Right lobe of liver (tissue), 6 donors: Measurements from ENCODE around the gene CD47. TPM values are rescaled to one million over a fixed set of nuclear protein-coding genes. Genes with fewer than 3 reads are reported as not detected.

ENCODE experiments used
- ATAC-seq, 4 donors: fragments of 200-7000 bp; cut with Tn5 transposase; one replicate each; pipeline ENCODE4 v1.9.1; 2020; ENCODE audit warnings: mild to moderate bottlenecking in 4 of 4, moderate library complexity in 4 of 4
- DNase-seq, 3 donors: peaks; one replicate each; pipeline ENCODE4 v3.0.0-alpha.2; 2020
- H3K27ac ChIP-seq, 3 donors: fragments of 200-600 bp; one replicate each; pipeline ENCODE4 v1.8.0; 2022
- H3K27me3 ChIP-seq, 2 donors: fragments of 200-600 bp; one replicate each; pipeline ENCODE4 v1.8.0; 2022
- H3K36me3 ChIP-seq, 4 donors: fragments of 200-600 bp; sonication (generic) in 1 of 4; one replicate each; pipeline versions ENCODE4 v1.5.1 to v1.8.0; 2017 to 2022; ENCODE audit warnings: control low read depth in 1 of 4
- H3K4me1 ChIP-seq, 4 donors: fragments of 200-600 bp; sonication (generic) in 1 of 4; one replicate each; pipeline versions ENCODE4 v1.5.1 to v1.8.0; 2017 to 2022; ENCODE audit warnings: control low read depth in 1 of 4
- H3K4me3 ChIP-seq, 3 donors: fragments of 200-600 bp; one replicate each; pipeline ENCODE4 v1.8.0; 2022
- H3K9me3 ChIP-seq, 4 donors: fragments of 200-600 bp; sonication (generic) in 1 of 4; one replicate each; pipeline versions ENCODE4 v1.5.1 to v1.8.0; 2017 to 2022; ENCODE audit warnings: control low read depth in 1 of 4
- CTCF ChIP-seq, 4 donors: fragments of 200-600 bp in 3 of 4; fragments of 450-650 bp in 1 of 4; IDR thresholded peaks; one replicate each; pipeline versions ENCODE4 v1.5.1 to v1.8.0; 2016 to 2022; ENCODE audit warnings: antibody characterized with exemption in 4 of 4, mild to moderate bottlenecking in 2 of 4
- POLR2A ChIP-seq: fragments of 450-650 bp; IDR thresholded peaks from one replicate; pipeline ENCODE4 v1.6.1; 2017; ENCODE audit warnings: antibody characterized with exemption, mild to moderate bottlenecking
- WGBS: methylation state at CpG from one replicate; pipeline ENCODE4 v1.1.6; 2018; ENCODE audit warnings: low coverage, low lambda C conversion rate; ENCODE audit not compliant: insufficient coverage; ENCODE audit errors: missing lambda C conversion rate; 5-methylcytosine and 5-hydroxymethylcytosine counted together
- intact Hi-C, 2 donors: fragments of 100-400 bp; cut with DNase I; formaldehyde crosslinking; loops; one replicate each; pipeline versions ENCODE4 v1.11.2 to v1.14.1; 2022
- total RNA-seq, 6 experiments: library from RNA; depleted of rRNA in 2 of 6; stranded (reverse); fragments of >200 nt in 2 of 6; fragmentation: NEBNext Ultra II Directional in 3 of 6; extraction: Animal tissue kit (Norgen Biotek cat#: 25700) in 3 of 6; gene quantifications; one replicate each; pipeline versions ENCODE4 v1.1.0 to v1.2.4, GENCODE V29; 2016 to 2023
- donor health status: DM: no; HTN: yes; CAD: no.
- donor health status: DM: no; HTN: no; CAD: no.
- donor health status: DM: no; HTN: no; CAD: no.
- donor health status: DM: no; HTN: yes; CAD: no.
- donor health status: DM: no; HTN: yes; CAD: no.

Gene CD47
- total RNA-seq, 6 experiments from 2014 or later, result 19.5 to 42.3 (median 26.5) TPM

GRCh38 chr3:108088697-108089096, 2.1 kb downstream of the CD47 start:
- Histone ChIP-seq H3K36me3 (no peaks in the 10 kb centered on the region), H3K9me3 (no peaks in the 10 kb centered on the region), H3K4me1 (peaks cover 0 to 13% (median 5%) of the 10 kb centered on the region in 4 donors), H3K4me3 (peak overlapping the region; percentile 76 to 84 (median 83)), H3K27ac (peak overlapping the region in 1 of 3 donors; percentile 92), H3K27me3 (no peaks in the 10 kb centered on the region)
- WGBS, result 0% methylated on average over 2 of the region's 2 CpGs
- DNase-seq, result no peak
- ATAC-seq, result peak in 1 of 4 donors; percentile 28
- TF ChIP-seq CTCF (IDR thresholded peaks at IDR 0.05) (no peak), POLR2A (no peak)
- intact Hi-C loops, result no loop called here

GRCh38 chr3:108088146-108088545, 2.7 kb downstream of the CD47 start:
- no peak overlapping the region for H3K27ac ChIP-seq
- no peaks in the 10 kb centered on the region for H3K9me3 ChIP-seq
- H3K36me3 ChIP-seq, result no peaks in the 10 kb centered on the region
- H3K27me3 ChIP-seq, result no peaks in the 10 kb centered on the region
- TF ChIP-seq POLR2A (no peak), CTCF (IDR thresholded peaks at IDR 0.05) (no peak)
- H3K4me3 ChIP-seq, result no peak overlapping the region
- no peak for DNase-seq
- no peak for ATAC-seq
- intact Hi-C loops, result no loop called here
- WGBS, result 75% methylated on average over 4 of the region's 4 CpGs
- H3K4me1 ChIP-seq, result peaks cover 0 to 13% (median 5%) of the 10 kb centered on the region in 4 donors

DNA sequence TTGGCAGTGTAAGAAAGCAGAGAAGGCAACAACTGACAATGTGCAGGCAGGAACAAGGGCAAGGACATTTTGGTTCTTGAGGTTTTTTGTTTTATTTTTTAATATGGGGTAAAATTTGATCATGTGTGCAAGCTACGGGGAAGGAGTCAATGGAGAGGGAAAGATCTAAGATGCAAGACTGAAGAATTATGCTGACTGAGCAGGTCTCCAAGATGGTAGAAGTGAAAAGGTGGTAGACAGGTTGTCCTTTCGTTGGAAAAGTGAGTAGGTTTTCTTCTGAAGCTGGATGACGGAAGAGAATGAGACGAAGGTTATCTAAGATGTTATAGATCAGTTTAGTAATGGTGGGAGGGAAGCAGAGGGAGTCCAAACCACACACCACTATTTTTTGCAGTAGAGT, 4.2 kb downstream of the CD47 start:
- ATAC-seq, result no peak
- intact Hi-C loops, result no loop called here
- no peaks in the 10 kb centered on the region for H3K27me3 ChIP-seq
- H3K36me3 ChIP-seq, result no peaks in the 10 kb centered on the region
- no peak for DNase-seq
- H3K4me1 ChIP-seq, result peaks cover 0 to 13% (median 5%) of the 10 kb centered on the region in 4 donors
- H3K4me3 ChIP-seq, result no peak overlapping the region
- TF ChIP-seq CTCF (IDR thresholded peaks at IDR 0.05), result no peak
- TF ChIP-seq POLR2A, result no peak
- WGBS, result 100% methylated on average over 3 of the region's 4 CpGs
- no peaks in the 10 kb centered on the region for H3K9me3 ChIP-seq
- no peak overlapping the region for H3K27ac ChIP-seq

DNA sequence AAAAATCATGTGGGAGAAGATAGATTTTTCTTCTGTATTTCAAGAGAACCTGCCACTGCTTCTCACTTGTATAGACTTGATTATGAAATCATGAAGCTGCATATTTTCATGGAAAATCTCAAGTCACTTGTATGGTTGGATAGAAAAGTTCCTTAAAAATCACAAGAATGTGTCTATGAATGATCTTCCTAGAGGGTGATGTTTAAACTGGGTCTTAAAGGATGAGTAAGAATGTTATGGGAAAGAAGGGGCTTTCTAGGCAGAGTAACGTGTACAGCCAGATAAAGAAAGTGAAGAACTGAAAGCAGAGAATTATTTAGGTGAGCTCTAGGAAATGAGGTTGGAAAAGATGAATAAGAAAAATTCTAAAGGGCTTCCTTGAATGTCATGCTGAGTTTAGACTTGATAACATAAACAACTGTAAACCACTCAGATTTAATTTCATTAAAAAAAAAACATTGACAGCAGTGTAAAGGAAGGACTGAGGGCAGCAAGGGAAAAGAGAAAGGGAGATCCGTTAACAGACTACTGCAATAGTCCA, 5.0 kb downstream of the CD47 start:
- no peak for DNase-seq
- TF ChIP-seq CTCF (IDR thresholded peaks at IDR 0.05) (no peak), POLR2A (no peak)
- H3K36me3 ChIP-seq, result no peaks in the 10 kb centered on the region
- intact Hi-C loops, result no loop called here
- ATAC-seq, result no peak
- no peak overlapping the region for H3K4me3 ChIP-seq
- H3K4me1 ChIP-seq, result peaks cover 0 to 13% (median 5%) of the 10 kb centered on the region in 4 donors
- WGBS, result 71% methylated on average over 2 of the region's 2 CpGs
- H3K27ac ChIP-seq, result no peak overlapping the region
- no peaks in the 10 kb centered on the region for H3K9me3 ChIP-seq
- H3K27me3 ChIP-seq, result no peaks in the 10 kb centered on the region

DNA sequence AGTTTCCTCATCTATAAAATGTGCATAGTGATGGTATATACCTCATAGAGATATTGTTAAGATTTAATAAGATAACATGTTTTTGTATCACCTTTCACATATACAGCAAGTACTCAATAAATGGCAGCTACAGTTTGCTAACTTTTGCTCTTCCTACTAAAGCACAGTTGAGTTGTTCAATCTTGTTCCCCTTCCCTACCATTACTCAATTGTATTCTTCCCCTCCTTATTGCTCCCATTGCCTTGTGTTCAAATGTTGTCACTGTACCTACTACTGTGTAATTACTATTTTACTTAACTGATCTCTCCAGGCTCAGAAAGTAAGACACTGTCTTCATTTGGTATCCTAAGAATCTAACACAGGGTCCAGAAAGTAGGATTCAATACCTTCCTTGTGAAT, 5.5 kb downstream of the CD47 start:
- no peaks in the 10 kb centered on the region for H3K27me3 ChIP-seq
- intact Hi-C loops, result no loop called here
- no peak for DNase-seq
- no peak overlapping the region for H3K27ac ChIP-seq
- no peaks in the 10 kb centered on the region for H3K36me3 ChIP-seq
- peaks cover 0 to 13% (median 5%) of the 10 kb centered on the region in 4 donors for H3K4me1 ChIP-seq
- no peaks in the 10 kb centered on the region for H3K9me3 ChIP-seq
- no peak for ATAC-seq
- no peak for TF ChIP-seq POLR2A
- no peak for TF ChIP-seq CTCF (IDR thresholded peaks at IDR 0.05)
- no peak overlapping the region for H3K4me3 ChIP-seq
